Measurements from ENCODE around the gene DHX36.
A peak's percentile ranks its signal among the peaks of the same experiment; 100 is the strongest.

The DHX36 gene

GRCh38 chr3:154285221-154285620 is 39.1 kb downstream of the DHX36 start:
- no peak for DNase-seq (ENCODE audit: extremely low read depth in 1 of 2, low read depth in 1 of 2)

GRCh38 chr3:154280161-154280560 is 44.1 kb downstream of the DHX36 start:
- no peak for DNase-seq (ENCODE audit: extremely low read depth in 1 of 2, low read depth in 1 of 2)

DNA sequence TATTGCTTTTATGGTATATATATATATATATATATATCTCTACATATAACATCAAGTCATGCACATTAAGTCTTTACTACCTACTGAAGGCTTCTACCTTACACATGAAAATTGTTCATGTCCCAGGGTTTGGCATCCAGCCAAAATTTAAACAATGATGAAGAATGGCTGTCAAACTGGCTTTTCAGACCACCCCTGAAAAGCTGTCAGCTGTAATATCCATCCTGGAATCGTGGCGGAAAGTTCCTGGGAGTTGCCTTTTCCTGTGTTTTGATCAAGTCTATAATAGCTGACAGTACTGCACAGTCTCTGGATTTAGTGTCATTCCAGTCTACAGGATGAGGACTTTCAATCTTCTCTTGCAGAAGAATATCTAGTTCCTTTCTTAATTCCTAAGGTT is 48.3 kb downstream of the DHX36 start:
- DNase-seq (ENCODE audit: extremely low read depth in 1 of 2, low read depth in 1 of 2): no peak

DNA sequence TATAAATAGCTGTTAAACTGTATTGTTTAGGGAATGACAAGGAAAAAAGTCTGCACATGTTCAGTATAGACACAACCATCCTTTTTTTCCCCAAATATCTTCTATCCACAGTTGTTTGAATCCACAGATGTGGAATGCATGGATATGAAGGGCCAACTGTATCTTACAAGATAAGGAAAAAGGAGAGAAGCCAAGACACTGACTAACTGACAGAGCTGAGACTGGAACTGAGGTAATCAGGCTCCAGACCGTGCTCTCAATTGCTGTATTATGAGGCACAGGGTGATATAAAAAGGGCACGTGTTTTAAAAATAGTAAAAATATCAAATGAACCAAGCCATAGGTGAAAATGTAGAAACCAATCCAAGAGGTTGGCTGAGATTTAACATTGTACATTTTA is 49.0 kb downstream of the DHX36 start:
- no peak for DNase-seq (ENCODE audit: extremely low read depth in 1 of 2, low read depth in 1 of 2)

DNA sequence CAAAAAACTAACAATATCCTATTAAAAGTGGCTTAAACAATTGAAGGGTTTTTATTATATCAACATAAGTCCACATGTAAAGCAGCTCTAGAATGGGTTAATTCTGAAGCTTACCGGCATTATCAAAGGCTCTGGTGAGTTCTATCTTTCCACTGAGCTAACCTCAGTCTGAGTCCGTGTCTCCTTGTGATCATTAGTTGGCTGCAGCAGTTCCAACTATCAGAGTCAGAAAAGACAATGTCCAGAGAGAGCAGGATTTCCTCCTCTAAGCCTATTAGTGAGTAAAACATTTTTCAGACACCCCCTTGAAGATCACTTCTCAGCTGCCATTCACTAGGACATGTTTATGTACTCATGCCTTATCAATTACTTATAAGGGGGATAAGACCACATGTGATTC is 49.9 kb downstream of the DHX36 start:
- no peak for DNase-seq (ENCODE audit: extremely low read depth in 1 of 2, low read depth in 1 of 2)

DNA sequence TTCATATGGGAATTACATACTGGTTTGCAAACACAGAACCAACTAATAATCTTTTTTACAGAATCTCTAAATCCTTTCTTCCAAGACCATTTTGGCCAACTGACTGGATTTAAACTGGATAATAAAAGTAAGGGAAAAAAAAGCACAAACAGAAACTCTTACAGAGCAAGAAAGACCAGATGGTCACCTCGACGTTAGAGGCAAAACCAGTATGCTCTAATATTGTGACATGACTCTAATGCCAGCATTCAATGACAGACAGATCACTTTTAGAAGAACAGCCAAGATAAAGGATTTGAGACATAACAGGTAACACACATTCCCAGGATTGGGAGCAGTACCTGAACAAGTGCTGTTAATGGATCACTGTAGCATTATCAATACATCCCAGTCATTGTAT is 50.9 kb downstream of the DHX36 start:
- DNase-seq (ENCODE audit: extremely low read depth in 1 of 2, low read depth in 1 of 2): no peak

DNA sequence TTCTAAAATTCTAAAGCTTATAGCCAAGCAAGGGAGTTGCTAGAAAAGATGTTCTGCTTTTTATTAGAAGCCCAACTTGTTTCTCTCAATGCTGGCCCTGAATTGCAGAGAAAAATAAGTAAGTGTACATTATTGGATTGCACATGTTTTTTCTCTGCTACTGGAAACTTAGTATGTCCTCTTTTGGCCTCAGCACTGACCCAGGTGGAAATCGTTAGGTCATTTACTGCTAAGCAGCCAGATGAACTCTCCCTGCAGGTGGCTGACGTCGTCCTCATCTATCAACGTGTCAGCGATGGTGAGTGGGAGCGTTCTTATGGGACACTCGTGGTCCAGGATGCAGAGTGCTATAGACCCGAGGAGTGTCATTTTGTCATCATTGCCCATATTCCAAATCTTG is 69.8 kb downstream of the DHX36 start:
- DNase-seq (ENCODE audit: extremely low read depth in 1 of 2, low read depth in 1 of 2): no peak

GRCh38 chr3:154252759-154253638 is 71.3 kb downstream of the DHX36 start:
- DNase-seq (ENCODE audit: extremely low read depth in 1 of 2, low read depth in 1 of 2): peak; percentile 12 to 36

DNA sequence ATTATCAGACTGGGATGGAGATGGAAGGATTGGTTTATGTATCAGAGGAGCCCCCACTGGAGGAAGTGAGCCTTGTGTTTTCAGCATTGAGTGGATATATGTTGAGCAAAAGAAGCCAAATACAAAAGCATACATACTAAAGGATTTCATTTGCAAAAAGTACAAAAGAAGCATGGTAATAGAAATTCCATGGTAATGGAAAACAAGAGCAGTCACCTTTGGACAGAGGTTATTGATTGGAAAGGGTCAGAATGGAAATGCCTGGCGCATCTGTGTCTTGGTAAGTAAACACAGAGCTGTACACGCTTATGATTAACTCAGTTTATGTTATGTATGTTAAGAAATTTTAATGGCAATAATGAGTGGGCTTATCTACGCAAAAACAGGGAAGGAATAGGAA is 72.7 kb downstream of the DHX36 start:
- no peak for DNase-seq (ENCODE audit: extremely low read depth in 1 of 2, low read depth in 1 of 2)

GRCh38 chr3:154250291-154250690 is 74.0 kb downstream of the DHX36 start:
- no peak for DNase-seq (ENCODE audit: extremely low read depth in 1 of 2, low read depth in 1 of 2)

- DNase-seq (ENCODE audit: extremely low read depth in 1 of 2, low read depth in 1 of 2): no peak
Observed at GRCh38 chr3:154247806-154248415, 76.4 kb downstream of the DHX36 start.

DNA sequence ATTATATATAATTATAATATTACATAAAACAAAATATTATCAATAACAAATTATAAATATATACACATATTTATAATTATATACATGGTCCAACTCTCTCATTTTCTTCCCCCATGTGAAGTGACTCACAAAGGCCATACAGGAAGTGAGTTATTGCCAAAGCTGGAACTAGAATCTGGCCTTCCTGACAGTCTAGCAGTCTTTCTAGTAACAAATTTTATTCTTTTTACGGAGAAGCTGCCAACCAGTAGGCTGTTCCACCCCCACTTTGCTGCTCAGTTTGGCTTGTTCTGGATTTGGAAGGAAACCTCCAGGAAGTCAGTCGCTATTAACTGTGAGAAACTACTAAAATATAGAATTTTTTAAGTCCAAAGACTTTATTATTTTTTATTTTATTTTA is 79.6 kb downstream of the DHX36 start:
- no peak for DNase-seq (ENCODE audit: extremely low read depth in 1 of 2, low read depth in 1 of 2)

- DNase-seq (ENCODE audit: extremely low read depth in 1 of 2, low read depth in 1 of 2): no peak
Observed at GRCh38 chr3:154243353-154243752, 80.9 kb downstream of the DHX36 start.

- DNase-seq (ENCODE audit: extremely low read depth in 1 of 2, low read depth in 1 of 2): no peak
Observed at GRCh38 chr3:154242766-154243165, 81.5 kb downstream of the DHX36 start.

GRCh38 chr3:154241496-154241895 is 82.8 kb downstream of the DHX36 start:
- DNase-seq (ENCODE audit: extremely low read depth in 1 of 2, low read depth in 1 of 2): no peak

GRCh38 chr3:154240235-154240634 is 84.1 kb downstream of the DHX36 start:
- no peak for DNase-seq (ENCODE audit: extremely low read depth in 1 of 2, low read depth in 1 of 2)

- no peak for DNase-seq (ENCODE audit: extremely low read depth in 1 of 2, low read depth in 1 of 2)
Observed at GRCh38 chr3:154236331-154236730, 88.0 kb downstream of the DHX36 start.

- no peak for DNase-seq (ENCODE audit: extremely low read depth in 1 of 2, low read depth in 1 of 2)
Observed at GRCh38 chr3:154235330-154235729, 89.0 kb downstream of the DHX36 start.

- no peak for DNase-seq (ENCODE audit: extremely low read depth in 1 of 2, low read depth in 1 of 2)
Observed at GRCh38 chr3:154229217-154229590, 95.1 kb downstream of the DHX36 start.

- no peak for DNase-seq (ENCODE audit: extremely low read depth in 1 of 2, low read depth in 1 of 2)
Observed at GRCh38 chr3:154228561-154229216, 95.6 kb downstream of the DHX36 start.

DNA sequence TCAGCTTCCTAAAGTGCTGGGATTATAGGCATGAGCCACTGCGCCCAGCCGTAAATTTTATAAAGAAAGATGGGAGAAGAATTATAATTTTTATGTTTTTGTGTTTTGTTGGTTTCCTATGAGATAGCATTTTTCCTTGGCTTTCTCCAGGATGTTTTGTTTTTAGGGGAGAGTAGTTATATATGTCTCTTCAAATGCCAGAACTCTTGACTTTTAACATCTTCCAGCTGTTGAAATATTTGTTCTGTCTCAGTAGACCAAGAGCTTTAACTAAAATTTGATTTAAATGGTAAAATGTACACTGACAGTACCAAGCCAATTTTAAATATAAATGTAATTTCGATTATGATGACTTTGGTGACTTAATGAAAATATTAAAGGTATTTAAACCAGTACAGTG is 96.8 kb downstream of the DHX36 start:
- no peak for DNase-seq (ENCODE audit: extremely low read depth in 1 of 2, low read depth in 1 of 2)

DNA sequence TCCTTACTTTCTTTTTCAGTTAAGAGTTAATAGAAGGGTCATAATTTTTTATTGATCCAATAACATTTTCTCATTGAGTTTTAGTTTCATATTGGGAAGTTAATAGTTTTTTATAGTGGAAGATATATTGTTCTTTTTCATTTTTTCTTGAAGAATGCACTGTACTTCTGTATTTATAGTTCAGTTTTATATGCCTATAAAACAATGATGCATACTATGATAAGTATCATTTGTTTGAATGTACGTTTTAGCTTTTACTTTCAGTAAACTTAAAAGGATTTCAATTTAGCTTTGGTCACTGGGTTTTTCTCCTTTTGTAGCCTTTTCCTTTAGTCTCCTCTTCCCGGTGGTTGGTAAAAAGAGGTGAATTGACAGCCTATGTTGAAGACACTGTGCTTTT is 98.8 kb downstream of the DHX36 start:
- no peak for DNase-seq (ENCODE audit: extremely low read depth in 1 of 2, low read depth in 1 of 2)

Data from activated CD8-positive, alpha-beta memory T cell treated with anti-CD3 and anti-CD28 coated beads for 1 hour (primary cell).